ENCODE results near the gene IL12B.
A peak's percentile ranks its signal among the peaks of the same experiment; 100 is the strongest.
"Not testable (repeated sequence)": the region's sequence is repeated elsewhere in the genome, so short reads cannot be mapped to it uniquely, and the experiment has no call there.

The IL12B gene

DNA sequence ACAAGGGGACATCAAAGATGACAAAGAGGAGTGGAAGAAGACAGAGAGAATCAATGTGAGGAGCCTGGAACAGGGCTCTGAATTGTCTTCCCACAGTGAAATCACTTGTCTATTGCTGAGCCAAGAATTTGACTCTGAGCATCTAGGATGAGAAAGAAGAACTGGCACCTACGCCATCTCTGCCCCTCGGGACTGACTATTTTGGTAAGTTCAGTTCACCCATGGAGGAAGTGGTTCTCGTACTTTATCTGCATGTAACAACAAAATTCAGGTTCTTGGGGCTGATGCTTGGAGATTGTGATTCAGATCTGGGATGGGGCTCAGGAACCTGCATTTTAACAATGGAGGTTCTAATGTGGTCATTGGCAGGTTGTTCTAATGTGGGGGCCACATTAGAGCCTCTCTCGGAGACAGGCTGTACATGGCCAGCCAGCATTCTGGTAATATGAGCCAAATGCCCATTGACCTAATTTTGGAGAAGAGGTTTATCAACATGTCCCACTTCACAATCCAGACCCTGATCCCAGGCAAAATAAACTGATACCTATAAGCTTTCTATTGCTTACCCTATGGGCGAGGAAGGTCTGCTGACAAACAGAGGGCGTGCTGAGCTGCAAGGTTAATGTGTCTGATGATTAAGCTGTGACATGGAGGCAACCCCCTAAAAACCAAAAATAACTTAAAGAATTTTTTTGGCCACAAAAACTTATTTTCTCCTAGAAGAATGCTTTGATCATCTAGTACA lies 2.7 kb upstream of the IL12B start:
- no peak for DNase-seq

DNA sequence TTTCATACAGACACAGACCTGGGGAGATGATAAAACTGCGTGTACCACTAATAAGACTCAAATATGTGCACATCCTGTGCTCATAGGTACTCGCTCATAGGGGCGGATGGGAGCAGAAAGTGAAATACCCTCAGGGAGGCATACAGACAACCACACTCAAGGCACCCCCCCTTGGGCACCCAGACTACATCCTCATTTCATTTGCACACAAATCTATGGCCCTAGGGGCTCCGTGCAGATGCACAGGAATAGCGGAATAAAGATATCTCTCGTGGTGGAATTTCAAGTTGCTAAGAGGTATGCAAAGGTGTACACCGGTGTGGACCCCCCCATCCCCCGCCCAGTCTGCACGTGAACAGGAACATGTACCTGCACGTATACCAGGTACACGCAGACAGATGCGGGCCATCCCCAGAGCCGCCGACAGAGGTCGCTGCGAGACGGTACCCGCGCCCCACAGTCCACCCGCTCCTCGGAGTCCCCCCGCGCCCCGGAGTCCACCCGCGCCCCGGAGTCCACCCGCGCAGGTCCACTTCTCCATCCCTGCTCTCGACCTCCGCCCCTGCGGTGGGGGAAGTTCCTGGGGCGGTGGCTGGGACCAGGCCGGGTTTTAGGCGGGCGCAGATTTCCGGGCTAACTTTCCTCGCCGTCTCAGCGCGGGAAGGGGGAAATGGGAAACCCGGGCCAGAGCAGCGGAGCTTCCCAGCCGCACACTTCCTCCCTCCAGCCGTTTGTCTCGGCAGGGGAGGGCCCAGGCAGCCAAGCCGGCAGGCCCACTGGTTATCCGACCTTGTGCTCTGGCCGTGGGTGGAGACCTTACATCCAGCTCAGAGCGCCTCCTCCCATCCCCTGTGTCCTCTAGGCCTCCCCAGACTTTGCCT lies 1.0 kb upstream of the IL12B start:
- peak; percentile 82 for DNase-seq

DNA sequence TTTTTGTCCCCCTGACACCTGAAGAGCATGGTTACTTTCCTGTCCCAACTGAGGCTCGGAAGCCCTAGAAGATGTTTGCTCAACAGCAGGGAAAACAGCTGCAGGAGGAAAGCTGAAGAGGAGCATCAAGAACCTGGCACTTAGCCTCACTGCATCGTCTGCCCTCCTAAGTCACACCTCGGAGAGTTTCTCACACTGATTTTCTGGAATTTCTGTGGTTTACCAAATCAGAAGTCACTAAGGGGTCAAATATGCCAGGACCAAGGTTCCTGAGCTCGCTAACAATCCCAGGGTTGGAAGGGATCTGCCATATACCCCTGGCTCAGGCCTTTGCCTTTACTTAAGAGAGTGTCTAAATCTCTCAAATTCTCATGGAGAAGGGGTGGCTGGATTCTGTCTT lies 5.3 kb downstream of the IL12B start:
- no peak for DNase-seq

DNA sequence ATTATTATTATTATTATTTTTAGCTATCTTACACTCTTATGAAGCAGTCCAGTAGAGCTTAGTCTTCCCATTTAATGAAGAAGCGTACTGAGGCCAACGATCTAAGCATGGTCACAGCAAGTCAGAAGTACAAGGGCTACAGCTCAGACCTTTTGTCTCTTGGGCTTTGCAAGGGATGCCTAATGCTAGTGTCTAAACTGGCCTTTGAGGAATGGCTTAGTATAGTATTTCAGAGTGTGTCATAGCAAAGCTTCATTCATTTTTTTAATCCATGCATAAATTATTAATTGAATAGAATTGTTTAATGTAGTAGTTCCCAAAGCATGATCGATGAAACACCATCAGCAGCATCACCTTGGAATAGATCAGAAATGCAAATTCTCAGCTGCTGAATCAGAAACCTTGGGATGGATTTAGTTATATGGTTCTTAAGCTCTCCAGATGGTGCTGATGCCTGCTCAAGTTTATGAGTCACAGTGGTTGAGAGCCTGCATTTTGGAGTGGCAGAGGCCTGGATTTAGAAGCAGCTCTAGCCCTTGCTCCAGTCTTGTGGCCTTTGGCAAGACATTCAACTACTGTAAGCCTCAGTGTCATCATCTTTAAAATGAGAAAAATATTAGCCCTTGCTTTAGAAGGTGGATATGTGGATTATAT lies 6.1 kb downstream of the IL12B start:
- DNase-seq, result no peak

DNA sequence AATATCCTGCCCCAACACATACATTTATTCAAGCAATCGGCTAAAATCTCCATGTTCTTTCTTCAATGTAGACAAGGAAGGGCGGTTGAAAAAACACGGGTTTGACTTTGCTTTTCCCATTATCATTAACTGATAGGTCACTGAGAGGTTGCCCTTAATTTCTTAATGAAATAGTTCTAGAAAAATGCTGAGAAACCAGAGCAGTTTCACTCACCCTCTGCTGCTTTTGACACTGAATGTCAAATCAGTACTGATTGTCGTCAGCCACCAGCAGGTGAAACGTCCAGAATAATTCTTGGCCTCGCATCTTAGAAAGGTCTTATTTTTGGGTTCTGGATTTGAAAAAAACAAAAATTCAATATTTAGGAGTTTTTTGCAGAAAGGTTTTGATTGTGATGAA lies 8.1 kb downstream of the IL12B start:
- DNase-seq, result no peak

DNA sequence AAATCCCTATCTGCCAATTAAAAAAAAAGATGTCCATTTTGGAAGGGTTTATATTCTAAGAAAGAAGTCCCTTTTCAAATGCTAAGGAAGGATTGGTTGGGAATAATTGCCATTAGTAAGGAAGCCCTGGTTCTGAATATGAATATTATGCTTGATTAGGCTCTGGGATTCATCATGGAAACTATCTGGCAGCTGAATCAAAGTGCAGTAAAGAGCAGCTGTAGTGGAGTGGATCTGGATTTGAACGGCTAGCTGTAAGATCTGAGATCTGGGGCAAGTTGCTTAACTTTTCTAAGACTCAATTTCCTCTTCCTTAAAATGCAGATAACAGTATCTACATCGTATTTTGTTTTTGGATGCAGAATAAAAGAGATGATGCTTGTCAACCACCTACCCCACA lies 10.5 kb downstream of the IL12B start:
- no peak for DNase-seq

- no peak for DNase-seq
These were observed 10.9 kb downstream of the IL12B start for GRCh38 chr5:159319363-159319762.

- no peak for DNase-seq
These were observed 11.8 kb downstream of the IL12B start for GRCh38 chr5:159318448-159318847.

GRCh38 chr5:159317849-159318248 lies 12.4 kb downstream of the IL12B start:
- no peak for DNase-seq

DNA sequence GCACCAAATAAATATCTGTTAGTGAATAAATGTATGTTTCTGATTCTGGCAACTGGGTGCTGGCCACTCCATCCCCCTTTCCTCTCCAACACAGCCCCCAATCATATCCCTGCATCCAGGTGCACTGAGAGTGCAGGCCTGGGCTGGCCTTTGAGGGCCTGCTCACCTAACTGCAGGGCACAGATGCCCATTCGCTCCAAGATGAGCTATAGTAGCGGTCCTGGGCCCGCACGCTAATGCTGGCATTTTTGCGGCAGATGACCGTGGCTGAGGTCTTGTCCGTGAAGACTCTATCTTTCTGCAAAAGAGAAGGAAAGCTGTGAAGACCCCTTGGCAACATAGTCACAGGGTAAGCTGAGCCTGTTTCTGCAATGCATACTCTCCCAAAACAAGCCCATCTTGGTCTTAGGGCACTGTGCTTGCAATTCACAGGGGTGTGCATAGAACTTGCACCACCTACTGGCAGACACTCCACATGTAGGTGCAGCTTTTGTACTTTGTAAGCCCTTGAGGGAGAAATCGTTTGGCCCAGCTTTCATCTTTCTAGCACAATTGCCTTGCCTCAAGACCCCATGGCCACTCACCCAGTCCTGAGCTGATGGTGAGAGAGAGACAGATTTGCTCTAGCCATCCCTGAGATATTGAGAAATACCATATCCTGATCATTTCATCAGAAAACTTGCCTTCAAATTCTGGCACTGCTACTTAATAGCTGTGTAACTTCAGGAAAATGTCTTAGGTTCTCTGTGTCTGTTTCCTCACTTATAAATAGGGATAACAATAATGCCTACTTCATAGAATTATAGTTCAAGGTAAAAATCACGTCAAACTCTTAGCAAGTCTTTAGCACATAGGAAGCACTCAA lies 13.5 kb downstream of the IL12B start:
- peak; percentile 52 for DNase-seq

GRCh38 chr5:159313197-159313596 lies 17.1 kb downstream of the IL12B start:
- no peak for DNase-seq

DNA sequence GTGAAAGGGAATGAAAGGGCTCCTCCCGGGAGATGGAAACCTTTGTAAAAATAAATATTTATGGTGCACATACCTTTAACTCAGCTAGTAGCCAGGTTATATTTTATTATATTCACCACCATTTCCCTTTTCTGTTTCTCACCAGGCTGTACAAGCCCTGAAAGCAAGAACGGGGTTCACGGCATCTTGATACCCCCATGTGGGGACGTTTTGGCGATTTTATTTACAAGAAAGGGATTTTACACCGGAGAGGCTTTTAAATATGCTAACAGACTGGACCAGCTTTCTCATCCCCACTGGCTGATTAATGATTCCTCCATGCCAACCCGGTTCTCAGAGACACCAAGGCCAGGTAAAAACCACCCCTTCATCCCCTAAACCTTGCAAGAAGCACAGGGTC lies 19.2 kb downstream of the IL12B start:
- no peak for DNase-seq

DNA sequence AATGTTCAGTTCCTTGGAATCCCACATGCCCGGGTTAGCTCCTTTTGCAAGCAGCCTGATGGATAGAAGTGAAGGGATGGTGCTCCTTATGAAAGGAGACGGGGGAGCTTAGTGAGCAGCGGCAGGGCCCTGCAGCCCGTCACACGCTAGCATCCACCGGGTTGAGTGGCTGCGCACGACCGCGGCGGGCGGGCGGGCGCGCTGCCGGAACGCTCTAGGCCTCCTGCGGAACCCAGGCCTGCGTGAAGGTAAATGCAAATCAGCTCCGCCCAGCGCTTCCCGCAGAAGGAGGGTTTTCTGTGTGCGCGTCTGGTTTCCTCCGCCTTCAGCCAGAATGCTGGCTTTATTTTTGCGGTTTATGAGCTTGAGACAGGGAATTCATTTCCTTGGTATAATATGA lies 19.8 kb downstream of the IL12B start:
- peak; percentile 11 for DNase-seq

DNA sequence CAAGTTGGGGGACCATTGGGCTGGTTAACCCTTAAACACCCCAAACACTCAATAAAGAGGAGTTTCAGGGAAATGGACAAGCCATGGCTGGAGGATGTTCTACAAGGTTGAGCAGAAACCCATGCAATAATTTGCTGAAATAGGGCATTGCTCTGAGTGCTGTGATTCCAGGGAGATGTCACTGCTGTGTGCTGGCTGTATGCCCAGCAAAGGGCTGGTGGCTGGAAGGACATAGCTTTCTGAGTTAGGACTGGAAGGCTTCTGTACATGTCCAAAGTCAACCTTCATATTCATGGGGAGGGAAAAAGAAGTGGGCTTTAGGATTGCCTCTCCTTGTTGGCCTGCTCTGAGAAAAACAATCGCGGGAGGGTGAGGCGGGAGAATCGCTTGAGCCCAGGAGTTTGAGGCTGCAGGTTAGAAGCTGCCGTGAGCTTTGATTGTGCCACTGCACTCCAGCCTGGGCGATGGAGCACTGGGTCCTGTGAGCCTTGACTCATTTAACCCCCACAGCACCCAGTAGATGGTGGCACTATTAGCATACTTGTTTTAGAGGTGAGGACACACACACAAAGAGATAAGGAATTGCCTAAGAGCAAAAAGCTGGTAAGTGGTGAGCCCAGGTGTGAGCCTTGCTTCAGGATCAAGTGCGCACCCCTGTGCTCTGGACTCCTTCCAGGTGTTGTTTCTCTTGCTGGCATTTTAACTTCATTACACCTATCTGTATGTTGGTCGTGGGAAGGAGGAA lies 20.4 kb downstream of the IL12B start:
- DNase-seq, result no peak

DNA sequence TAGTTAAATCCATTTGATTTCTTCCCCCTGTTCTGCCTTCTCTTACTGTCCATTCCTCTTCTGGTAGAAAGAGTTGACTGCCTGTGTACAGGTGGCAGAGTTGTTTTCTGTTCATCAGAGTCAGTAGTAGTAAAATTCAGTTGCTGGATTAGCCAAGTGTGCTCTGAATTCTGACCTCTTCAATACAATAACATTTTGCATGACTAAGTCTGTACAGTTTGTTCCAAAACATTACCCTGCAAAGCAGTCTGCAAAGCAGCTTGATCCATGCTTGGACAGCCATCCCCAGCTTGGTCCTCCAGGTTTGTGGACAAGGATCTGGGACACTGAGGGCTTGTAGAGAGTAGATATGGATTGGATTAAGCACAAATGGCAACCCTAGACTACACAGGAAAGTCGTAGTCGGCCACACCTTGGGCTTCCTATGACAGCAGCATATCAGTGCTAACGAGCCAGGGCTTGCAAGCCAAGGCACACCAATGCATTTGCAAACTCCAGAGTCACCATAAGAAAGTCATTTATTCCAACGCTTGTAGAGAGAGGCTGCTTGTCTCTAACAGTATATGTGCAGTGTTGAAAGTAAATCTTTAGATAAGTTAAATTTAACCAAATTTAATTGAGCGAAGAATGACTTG lies 25.2 kb downstream of the IL12B start:
- DNase-seq, result no peak

DNA sequence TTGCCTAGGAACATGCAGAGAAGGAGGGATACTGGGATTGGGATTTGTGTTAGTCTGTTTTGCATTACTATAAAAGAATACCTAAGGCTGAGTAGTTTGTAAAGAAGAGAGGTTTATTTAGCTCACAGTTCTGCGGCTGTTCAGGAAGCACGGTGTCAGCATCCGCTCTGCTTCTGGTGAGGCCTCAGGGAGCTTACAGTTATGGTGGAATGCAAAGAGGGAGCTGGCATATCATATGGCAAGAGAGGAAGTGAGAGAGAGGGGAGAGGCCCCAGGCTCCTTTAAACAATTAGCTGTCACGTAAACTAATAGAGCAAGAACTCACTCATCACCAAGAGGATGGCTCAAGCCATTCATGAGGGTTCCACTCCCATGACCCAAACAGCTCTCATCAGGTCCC lies 27.0 kb downstream of the IL12B start:
- no peak for DNase-seq

- not testable (repeated sequence) for DNase-seq
These were observed 28.1 kb downstream of the IL12B start for GRCh38 chr5:159301929-159302860.

- DNase-seq, result no peak
These were observed 28.8 kb downstream of the IL12B start for GRCh38 chr5:159301466-159301865.

DNA sequence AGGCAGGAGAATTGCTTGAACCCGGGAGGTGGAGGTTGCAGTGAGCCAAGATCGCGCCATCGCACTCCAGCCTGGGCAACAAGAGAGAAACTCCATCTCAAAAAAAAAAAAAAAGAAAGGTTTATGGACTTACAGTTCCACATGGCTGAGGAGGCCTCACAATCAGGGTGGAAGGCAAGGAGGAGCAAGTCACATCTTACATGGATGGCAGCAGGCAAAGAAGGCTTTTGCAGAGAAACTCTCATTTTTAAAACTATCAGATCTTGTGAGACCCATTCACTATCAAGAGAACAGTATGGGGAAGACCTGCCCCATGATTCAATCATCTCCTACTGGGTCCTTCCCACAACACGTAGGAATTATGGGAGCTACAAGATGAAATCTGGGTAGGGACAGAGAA lies 33.0 kb downstream of the IL12B start:
- not testable (repeated sequence) for DNase-seq

- no peak for DNase-seq
These were observed 35.4 kb downstream of the IL12B start for GRCh38 chr5:159294921-159295320.
